Stomach (tissue), 9 donors: ENCODE measurements around the gene PTPRG. TPM values are rescaled to one million over a fixed set of nuclear protein-coding genes. Genes with fewer than 3 reads are reported as not detected.

ENCODE experiments used
- DNase-seq, 2 donors: peaks; one replicate each; pipeline versions ENCODE4 v3.0.0 to v3.0.0-alpha.2; 2013 to 2019
- H3K27ac ChIP-seq, 5 donors: fragments of 200-600 bp in 4 of 5; sonication (generic) in 4 of 5; one replicate each; pipeline ENCODE4 v1.5.1; 2013 to 2019; ENCODE audit warnings: mild to moderate bottlenecking in 1 of 5, moderate library complexity in 1 of 5
- H3K27me3 ChIP-seq, 3 donors: fragments of 200-600 bp; sonication (generic); one replicate each; pipeline ENCODE4 v1.5.1; 2017 to 2019; ENCODE audit warnings: mixed run types in 1 of 3
- H3K36me3 ChIP-seq, 4 donors: fragments of 200-600 bp; sonication (generic); 1 replicate in 3 of 4; 2 replicates in 1 of 4; pipeline ENCODE4 v1.5.1; 2016 to 2019
- H3K4me1 ChIP-seq, 4 donors: fragments of 200-600 bp; sonication (generic); one replicate each; pipeline ENCODE4 v1.5.1; 2016 to 2019
- H3K4me3 ChIP-seq, 4 donors: fragments of 200-600 bp; sonication (generic) in 3 of 4; one replicate each; pipeline ENCODE4 v1.5.1; 2016 to 2019; ENCODE audit warnings: mild to moderate bottlenecking in 1 of 4
- H3K9me3 ChIP-seq, 4 donors: fragments of 200-600 bp; sonication (generic); one replicate each; pipeline ENCODE4 v1.5.1; 2016 to 2019
- EP300 ChIP-seq: sonication (generic); formaldehyde crosslinking; IDR thresholded peaks from one replicate; pipeline ENCODE4 v1.6.1; 2017; ENCODE audit warnings: antibody characterized with exemption
- POLR2A ChIP-seq, 4 donors: fragments of 450-650 bp; IDR thresholded peaks; one replicate each; pipeline ENCODE4 v1.6.1; 2016; ENCODE audit warnings: antibody characterized with exemption in 4 of 4, control low read depth in 2 of 4, mild to moderate bottlenecking in 1 of 4, moderate library complexity in 1 of 4
- POLR2AphosphoS5 ChIP-seq, 3 donors: sonication (generic); formaldehyde crosslinking; IDR thresholded peaks; one replicate each; pipeline ENCODE4 v1.6.1; 2016; ENCODE audit warnings: antibody characterized with exemption in 3 of 3
- WGBS, 5 donors: extraction: QIAGEN DNeasy Blood & Tissue Kit in 3 of 5; methylation state at CpG; one replicate each; pipeline versions ENCODE4 v1.1.5 to v1.1.7; 2013 to 2018; 5-methylcytosine and 5-hydroxymethylcytosine counted together
- intact Hi-C: fragments of 100-400 bp; cut with DNase I; formaldehyde crosslinking; loops from one replicate; pipeline ENCODE4 v1.15.1; 2023; ENCODE audit warnings: low total_unique reads
- polyA plus RNA-seq, 3 donors: library from polyadenylated mRNA; stranded (reverse); fragments of 200-250 nt; gene quantifications; one replicate each; pipeline ENCODE4 v1.2.3, GENCODE V29; 2013
- total RNA-seq, 5 donors: library from RNA; depleted of rRNA; stranded (reverse); fragments of >200 nt; gene quantifications; one replicate each; pipeline versions ENCODE4 v1.1.0 to v1.2.3, GENCODE V29; 2014 to 2016
- TF ChIP-seq, protein P1 (sequence below), 7 experiments: fragments of 450-650 bp in 4 of 7; fragments of 200-600 bp in 3 of 7; sonication (generic) in 3 of 7; IDR thresholded peaks; one replicate each; pipeline ENCODE4 v1.5.1; 2016 to 2019; ENCODE audit warnings: antibody characterized with exemption in 7 of 7, control low read depth in 2 of 7, mild to moderate bottlenecking in 1 of 7
- donor health status: healthy with polysubstance abuse.
- donor health status: Bipolar disorder and iron deficiency.
- donor health status: healthy.

Gene PTPRG
- total and polyA plus RNA-seq, 8 donors = 2.4 to 96.0 (median 22.0) TPM

DNA sequence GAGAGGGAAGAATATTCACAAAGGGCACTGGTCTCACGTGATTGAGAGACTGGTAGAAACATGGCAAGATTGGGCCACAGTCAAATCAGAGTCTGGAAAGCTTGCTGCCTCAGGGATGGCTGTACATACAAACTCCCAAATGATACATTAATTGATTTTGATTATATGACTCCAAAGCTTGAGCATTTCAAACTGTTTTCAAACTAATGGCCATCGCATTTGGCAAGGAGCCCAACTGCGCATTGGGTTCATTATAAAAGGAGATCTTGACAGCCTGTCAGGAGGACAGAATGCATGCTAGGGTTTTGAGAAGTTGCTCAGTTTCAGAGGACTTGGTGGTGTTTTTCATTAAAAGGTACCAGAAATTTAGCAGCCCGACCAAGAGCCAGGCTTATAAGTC lies 117.7 kb downstream of the PTPRG start:
- TF ChIP-seq, protein P1, sequence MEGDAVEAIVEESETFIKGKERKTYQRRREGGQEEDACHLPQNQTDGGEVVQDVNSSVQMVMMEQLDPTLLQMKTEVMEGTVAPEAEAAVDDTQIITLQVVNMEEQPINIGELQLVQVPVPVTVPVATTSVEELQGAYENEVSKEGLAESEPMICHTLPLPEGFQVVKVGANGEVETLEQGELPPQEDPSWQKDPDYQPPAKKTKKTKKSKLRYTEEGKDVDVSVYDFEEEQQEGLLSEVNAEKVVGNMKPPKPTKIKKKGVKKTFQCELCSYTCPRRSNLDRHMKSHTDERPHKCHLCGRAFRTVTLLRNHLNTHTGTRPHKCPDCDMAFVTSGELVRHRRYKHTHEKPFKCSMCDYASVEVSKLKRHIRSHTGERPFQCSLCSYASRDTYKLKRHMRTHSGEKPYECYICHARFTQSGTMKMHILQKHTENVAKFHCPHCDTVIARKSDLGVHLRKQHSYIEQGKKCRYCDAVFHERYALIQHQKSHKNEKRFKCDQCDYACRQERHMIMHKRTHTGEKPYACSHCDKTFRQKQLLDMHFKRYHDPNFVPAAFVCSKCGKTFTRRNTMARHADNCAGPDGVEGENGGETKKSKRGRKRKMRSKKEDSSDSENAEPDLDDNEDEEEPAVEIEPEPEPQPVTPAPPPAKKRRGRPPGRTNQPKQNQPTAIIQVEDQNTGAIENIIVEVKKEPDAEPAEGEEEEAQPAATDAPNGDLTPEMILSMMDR (IDR thresholded peaks at IDR 0.05) = no peak
- TF ChIP-seq EP300 (no peak), POLR2AphosphoS5 (IDR thresholded peaks at IDR 0.05) (no peak), POLR2A (IDR thresholded peaks at IDR 0.05) (no peak)
- intact Hi-C loops = no loop called here
- no peak for DNase-seq
- no peaks in the 10 kb centered on the region for H3K4me1 ChIP-seq
- H3K9me3 ChIP-seq = no peaks in the 10 kb centered on the region
- no peak overlapping the region for H3K4me3 ChIP-seq
- no peaks in the 10 kb centered on the region for H3K36me3 ChIP-seq
- no peaks in the 10 kb centered on the region for H3K27me3 ChIP-seq
- WGBS, 5 donors = 78 to 93% (median 89%) methylated on average over 4 of the region's 4 CpGs
- no peak overlapping the region for H3K27ac ChIP-seq

DNA sequence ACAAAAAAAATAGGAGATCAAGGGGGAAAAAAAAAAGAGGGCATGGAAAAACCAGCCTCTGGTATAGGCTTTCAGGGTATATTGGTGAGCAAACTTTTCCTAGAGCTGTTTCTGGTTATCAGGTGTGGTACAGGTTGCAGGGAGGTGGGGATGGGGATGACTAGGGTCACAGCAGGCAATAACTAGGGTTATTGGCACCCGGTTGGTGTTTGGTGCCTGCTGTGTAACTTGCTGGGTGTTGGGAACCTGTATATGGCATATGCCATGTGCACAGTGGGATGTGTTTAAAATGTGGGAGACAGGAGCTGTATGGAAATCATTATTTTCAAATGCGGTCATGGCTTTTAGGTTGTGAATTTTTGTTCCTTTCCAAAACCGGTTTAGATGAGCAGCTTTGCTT lies 119.2 kb downstream of the PTPRG start:
- H3K9me3 ChIP-seq = no peaks in the 10 kb centered on the region
- H3K27ac ChIP-seq = no peak overlapping the region
- WGBS, 5 donors = 86 to 96% (median 87%) methylated on average over 3 of the region's 3 CpGs; no CpG with 5 or more reads in 2 of the 5 donors
- intact Hi-C loops = no loop called here
- TF ChIP-seq, protein P1 (IDR thresholded peaks at IDR 0.05) = no peak
- TF ChIP-seq POLR2AphosphoS5 (IDR thresholded peaks at IDR 0.05) (no peak), POLR2A (IDR thresholded peaks at IDR 0.05) (no peak), EP300 (no peak)
- no peak for DNase-seq
- no peak overlapping the region for H3K4me3 ChIP-seq
- no peaks in the 10 kb centered on the region for H3K36me3 ChIP-seq
- no peaks in the 10 kb centered on the region for H3K27me3 ChIP-seq
- no peaks in the 10 kb centered on the region for H3K4me1 ChIP-seq

DNA sequence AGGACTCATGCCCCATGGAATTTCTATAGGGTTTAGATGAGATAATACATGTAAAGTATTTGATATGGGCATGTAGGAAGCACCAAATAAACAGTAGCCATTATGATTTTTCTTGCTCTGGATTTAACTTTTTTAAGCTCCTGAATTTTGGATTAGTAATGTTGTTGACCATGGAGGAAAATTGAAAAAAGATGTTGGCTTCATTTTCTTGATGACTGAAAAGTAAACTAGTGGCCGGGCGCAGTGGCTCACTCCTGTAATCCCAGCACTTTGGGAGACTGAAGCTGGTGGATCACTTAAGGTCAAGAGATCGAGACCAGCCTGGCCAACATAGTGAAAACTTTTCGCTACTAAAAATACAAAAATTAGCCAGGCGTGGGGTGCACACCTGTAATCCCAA lies 120.3 kb downstream of the PTPRG start:
- 92 to 97% (median 95%) methylated on average over 5 of the region's 5 CpGs for WGBS, 5 donors
- TF ChIP-seq POLR2A (IDR thresholded peaks at IDR 0.05) (no peak), EP300 (no peak), POLR2AphosphoS5 (IDR thresholded peaks at IDR 0.05) (no peak)
- TF ChIP-seq, protein P1 (IDR thresholded peaks at IDR 0.05) = no peak

DNA sequence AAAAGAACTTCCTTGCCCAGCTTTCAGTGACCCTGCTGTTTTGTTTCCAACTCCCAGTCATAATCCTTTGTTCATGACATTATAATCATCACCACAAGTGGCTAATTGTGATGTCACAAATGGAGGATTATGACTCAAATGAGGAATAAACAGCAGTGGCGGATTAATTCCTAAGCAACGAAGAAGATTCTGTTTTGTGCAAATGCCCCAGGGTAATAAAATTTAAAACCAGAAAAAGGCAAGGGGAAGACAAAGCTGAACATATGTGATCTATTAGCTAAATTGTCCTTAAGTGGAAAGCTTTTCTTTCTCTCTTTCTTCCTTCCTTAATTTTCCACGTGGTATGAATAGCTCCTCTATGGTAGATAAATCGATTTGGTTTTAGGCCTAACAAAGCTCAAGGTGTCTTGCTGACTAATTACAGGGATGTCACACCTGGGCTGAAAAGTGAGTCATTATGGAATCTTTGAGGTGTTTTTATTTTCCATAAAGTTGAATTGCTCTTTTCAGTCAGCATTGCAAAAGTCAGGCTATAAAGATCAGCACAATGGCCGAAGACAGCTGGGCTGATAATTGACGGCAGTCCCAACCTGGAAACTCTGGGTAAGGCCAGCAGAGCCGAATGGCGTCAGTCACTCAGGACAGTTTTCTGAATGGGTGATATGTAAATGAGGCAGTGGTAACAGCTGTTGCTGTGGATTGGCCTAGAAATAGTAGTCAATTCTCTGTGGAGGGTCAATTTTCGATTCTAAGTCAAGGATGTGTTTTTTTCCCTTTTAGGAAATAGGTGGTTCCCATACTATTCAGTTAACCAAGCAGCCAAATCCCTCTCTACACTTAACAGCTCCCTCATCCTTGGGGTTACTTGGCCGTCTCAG lies 121.5 kb downstream of the PTPRG start:
- Histone ChIP-seq H3K27ac (no peak overlapping the region), H3K9me3 (no peaks in the 10 kb centered on the region), H3K36me3 (no peaks in the 10 kb centered on the region), H3K4me3 (no peak overlapping the region), H3K4me1 (peaks cover 0 to under 1% (median 0%) of the 10 kb centered on the region in 4 donors), H3K27me3 (no peaks in the 10 kb centered on the region)
- peak in 1 of 2 donors; percentile 16 for DNase-seq
- TF ChIP-seq POLR2A (IDR thresholded peaks at IDR 0.05) = no peak
- TF ChIP-seq POLR2AphosphoS5 (IDR thresholded peaks at IDR 0.05) = no peak
- TF ChIP-seq EP300 = no peak
- TF ChIP-seq, protein P1 (IDR thresholded peaks at IDR 0.05) = no peak
- WGBS, 5 donors = 76 to 89% (median 85%) methylated on average over 10 of the region's 10 CpGs
- intact Hi-C loops = no loop called here

More for the DNA sequence above, 120.3 kb downstream of the PTPRG start:
- no peaks in the 10 kb centered on the region for H3K9me3 ChIP-seq
- no peak overlapping the region for H3K27ac ChIP-seq
- no peaks in the 10 kb centered on the region for H3K27me3 ChIP-seq
- H3K4me3 ChIP-seq = no peak overlapping the region
- H3K36me3 ChIP-seq = no peaks in the 10 kb centered on the region
- intact Hi-C loops = no loop called here
- no peak for DNase-seq
- no peaks in the 10 kb centered on the region for H3K4me1 ChIP-seq
